Transverse colon (tissue), 4 donors: ENCODE results near the gene SDK2.

ENCODE experiments used
- CTCF ChIP-seq, 5 experiments: fragments of 200-600 bp in 3 of 5; fragments of 450-650 bp in 2 of 5; sonication (generic) in 3 of 5; IDR thresholded peaks; 1 replicate in 2 of 5; 2 replicates in 3 of 5; pipeline ENCODE4 v1.5.1; 2016 to 2017; ENCODE audit warnings: antibody characterized with exemption in 5 of 5, inconsistent platforms in 3 of 5, mild to moderate bottlenecking in 2 of 5, moderate library complexity in 1 of 5
- POLR2A ChIP-seq: fragments of 450-650 bp; IDR thresholded peaks from one replicate; pipeline ENCODE4 v1.6.1; 2016; ENCODE audit warnings: antibody characterized with exemption, mild to moderate bottlenecking, moderate library complexity
- POLR2AphosphoS5 ChIP-seq, 3 donors: sonication (generic); formaldehyde crosslinking; IDR thresholded peaks; one replicate each; pipeline ENCODE4 v1.6.1; 2016; ENCODE audit warnings: antibody characterized with exemption in 3 of 3

- TF ChIP-seq CTCF (IDR thresholded peaks at IDR 0.05) = no peak
- TF ChIP-seq POLR2AphosphoS5 (IDR thresholded peaks at IDR 0.05) = no peak
- TF ChIP-seq POLR2A = no peak
Observed at GRCh38 chr17:73414171-73414955, 229.9 kb downstream of the SDK2 start.
